GM21737 (cell line): ENCODE results near the gene TUFT1.
"Not testable (repeated sequence)": the region's sequence is repeated elsewhere in the genome, so short reads cannot be mapped to it uniquely, and the experiment has no call there.

Experiments
- ATAC-seq: cut with Tn5 transposase; IDR thresholded peaks from one replicate; pipeline ENCODE4 v1.9.1; 2021; ENCODE audit warnings: mild to moderate bottlenecking, moderate library complexity; ENCODE audit not compliant: unreplicated experiment

Gene TUFT1

DNA sequence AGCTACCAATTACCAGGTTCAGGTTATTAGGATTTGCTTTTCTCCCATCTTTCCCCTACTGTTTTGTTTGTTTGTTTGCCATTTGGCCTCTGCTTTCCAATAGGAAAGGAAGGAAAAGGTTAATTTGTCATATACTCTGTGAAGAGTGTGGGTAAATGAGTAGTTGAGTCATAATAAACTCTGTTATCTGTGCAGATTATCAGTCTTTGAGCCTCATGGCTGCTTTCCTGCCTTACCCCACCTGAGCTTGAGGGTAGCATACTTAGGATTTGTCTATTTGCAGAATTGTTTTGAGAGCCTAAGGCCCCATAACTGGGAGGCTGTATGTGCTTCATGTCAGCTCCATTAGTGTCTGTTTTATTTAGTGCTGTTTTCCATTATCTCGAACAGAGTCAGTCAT lies 38.8 kb downstream of the TUFT1 start:
- no peak for ATAC-seq

DNA sequence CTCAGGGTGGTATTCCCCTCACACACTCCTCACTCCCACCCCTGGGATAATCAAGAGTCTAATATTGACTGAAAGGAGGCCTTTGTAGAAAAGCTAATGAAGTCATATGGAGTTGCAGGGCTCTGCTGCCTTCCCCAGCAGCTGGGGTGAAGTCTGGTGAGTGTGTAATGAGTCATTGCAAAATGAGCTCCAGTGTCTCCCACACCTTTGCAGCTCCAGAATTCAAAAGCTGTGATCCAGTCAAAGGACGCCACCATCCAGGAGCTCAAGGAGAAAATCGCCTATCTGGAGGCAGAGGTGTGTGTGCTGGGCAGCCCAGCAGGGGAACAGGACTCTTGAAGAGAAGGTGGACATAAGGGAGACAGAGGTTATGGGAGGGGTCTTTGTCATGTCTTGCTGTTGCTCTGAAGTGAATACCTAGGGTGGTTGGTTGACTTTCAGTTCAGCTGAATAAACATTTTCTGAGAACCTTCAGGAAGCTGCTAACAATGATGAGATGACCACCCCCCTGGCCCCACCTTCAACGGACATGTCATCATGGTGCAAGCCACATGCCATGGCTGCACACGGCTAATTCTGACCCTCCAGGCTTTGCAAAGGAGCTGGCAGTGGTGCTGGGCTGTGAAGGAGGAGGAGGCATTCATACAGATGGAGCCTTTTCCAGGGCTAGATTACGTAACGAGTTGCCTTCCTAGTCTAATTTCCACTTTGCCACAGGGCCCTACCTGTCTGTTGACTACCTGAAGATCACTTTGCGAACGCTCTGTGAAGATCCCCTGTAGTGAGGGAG lies 39.5 kb downstream of the TUFT1 start:
- ATAC-seq: no peak

DNA sequence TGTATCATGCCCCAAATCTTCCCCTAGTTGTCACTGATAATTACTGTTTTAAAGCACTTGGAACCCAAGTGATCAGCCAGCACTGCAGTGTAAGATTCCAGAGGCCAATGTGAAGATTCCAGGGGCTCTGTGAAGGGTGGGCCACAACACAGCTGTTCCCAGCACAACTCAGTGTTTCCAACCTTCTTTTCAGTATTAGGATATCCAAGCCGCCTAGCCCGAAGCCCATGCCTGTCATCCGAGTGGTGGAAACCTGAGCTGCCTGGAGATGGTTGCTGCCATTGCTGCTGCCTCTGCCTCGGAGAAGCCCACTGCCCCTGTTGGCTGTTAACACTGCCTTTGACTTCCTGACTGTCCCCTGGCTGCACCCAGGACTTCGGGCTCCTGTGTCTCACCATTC lies 41.3 kb downstream of the TUFT1 start:
- ATAC-seq: no peak

DNA sequence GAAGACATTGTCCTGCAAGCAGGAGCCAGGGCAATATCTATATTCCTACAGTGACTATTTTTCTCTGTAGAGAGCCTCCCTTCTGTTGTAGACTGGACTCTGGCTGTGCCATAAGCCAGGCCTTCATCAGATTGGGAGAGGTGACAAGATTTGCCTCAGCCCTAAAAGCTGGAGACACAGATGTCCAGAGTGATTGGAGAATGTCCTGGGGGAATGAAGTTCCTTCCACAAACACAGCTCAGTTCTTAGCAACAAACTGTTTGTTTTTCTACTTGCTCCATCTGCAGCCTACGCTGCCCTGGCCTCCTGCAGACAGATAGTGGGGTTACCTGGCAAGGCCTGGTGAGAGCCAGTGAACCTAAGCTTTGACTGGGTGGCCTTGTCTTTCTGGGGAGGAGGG lies 41.8 kb downstream of the TUFT1 start:
- ATAC-seq: no peak

DNA sequence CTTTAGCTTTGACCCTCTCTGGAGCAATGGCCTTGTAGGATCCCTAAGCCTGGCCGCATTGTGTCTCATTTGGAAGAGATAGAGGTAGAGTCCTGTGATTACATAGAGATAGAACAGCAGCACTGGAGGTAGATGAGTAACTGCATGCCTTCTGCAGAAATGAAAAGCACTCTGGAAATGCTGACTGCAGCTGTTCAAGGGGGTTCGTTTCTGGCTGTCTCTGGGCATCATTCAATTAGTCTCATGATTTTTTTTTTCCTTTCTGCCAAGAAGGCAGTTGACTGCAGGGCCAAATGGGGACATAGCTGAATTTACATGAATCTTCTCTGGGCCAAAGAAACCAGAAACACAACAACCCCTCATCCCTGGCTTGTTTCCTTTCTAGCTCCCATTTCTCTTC lies 43.7 kb downstream of the TUFT1 start:
- no peak for ATAC-seq

DNA sequence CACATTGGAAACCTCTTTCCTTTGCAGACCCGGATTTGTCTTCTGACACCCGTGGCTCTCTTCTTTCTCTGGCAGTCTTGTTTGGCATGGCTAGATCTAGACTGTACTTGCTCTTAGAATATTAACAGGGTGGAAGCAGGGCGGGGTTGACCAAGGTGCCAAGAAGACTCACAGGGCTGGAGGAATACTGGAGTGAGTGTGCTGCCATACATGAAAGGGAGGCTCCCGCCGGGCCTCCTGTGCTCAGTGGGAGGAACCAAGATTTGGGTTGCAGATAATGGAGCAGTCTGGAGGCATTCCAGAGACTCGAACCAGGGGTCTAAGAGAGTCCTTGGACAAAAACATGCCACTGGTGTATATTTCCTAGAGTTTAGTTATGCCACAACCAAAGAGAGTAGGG lies 44.2 kb downstream of the TUFT1 start:
- no peak for ATAC-seq

DNA sequence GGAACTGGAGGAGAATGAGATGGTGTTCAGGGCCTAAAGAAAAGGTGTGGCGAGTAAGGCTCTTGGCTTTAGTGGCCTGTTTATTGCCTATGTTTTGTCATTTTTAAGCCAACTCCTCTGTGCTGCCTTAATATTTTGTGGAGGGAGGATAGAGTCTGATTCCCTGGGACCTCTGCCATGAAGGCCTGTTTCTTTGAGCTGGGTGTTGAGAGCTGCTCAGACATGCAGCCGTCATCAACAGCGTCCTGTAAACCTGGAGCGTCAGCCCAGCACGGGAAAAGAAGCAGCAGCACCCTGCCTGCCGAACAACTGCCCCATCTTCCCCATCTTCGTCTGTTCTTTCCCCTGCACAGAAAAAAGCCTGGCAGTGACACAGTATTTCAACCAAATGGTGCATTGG lies 44.7 kb downstream of the TUFT1 start:
- no peak for ATAC-seq

DNA sequence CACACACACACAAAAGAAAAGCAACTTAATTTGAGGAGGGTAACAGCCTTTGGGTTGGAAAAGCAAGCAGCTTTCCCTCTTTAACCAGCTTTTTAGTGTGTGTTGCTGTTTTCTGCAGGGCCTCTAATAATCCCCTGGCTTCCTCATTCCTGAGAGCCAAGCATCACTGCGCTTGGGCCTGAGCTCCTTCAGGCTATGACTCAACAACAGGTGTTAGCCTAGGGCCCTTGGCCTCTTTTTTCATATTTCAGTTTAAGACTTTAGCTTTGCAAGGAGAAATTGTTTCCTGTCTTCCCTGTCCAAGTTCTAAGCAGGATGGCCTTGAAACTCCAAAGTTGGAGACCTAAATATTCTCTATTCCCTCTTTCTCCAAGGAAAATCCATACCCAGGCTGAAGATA lies 45.5 kb downstream of the TUFT1 start:
- ATAC-seq: no peak

DNA sequence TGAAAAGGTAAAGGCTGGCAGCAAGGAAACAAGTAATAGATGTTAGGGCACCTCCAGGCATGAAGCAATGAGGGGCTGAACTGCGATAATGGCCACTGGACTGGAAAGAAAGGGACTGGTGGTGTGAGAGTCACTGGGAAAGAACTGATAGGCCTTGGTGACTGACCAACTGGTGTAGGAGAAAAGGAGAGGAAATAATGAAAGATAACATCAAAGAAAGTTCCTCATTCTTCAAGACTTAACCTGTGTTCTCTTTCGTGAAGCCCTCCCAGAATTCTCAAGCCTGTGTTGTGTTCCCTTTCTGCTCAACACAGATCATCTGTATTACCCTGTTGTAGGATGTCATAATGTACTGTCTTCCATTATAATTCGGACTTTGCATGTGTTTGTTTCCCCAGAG lies 50.9 kb downstream of the TUFT1 start:
- ATAC-seq: no peak

DNA sequence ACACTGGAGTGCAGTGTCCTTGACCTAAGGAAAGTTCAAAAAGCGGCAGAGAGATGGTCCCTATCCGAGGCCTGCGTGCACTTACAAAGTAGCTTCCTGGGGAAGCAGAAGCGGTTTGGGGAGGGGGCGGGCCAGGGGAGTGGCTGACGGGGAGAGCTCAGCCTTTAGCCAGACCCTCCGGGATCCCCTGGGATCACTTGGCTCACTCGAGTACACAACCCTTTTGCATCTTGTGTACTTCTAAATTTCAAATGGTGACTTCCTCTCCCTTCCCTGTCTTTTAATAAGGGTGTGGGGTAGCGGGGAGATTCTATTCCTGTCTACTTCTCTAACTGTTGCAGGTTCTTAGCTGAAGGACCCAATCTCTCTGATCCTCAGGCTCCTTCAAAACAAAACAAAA lies 53.6 kb downstream of the TUFT1 start:
- ATAC-seq: no peak

DNA sequence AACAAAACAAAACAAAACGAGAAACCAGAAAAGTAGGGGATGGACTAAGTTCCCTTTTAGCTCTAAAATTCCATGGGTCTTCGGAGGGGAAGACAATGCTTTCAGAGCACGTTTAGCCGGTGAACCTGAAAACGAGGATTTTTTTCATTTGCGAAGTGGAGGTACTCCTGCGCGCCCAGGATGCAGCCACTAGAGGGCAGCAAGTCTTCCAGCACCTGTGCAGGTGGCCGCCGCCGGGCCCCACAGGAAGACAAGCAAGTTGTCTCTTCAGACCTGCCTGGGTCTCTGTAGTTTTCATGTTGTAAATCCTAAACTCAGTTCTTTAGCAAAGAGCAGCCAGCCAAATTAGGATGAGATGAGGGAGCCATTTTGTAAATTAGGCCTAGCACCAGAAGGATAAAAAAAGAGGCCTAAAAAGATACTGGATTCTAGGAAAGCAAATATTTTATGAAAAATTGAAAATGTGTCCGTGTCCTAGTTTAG lies 54.1 kb downstream of the TUFT1 start:
- no peak for ATAC-seq

DNA sequence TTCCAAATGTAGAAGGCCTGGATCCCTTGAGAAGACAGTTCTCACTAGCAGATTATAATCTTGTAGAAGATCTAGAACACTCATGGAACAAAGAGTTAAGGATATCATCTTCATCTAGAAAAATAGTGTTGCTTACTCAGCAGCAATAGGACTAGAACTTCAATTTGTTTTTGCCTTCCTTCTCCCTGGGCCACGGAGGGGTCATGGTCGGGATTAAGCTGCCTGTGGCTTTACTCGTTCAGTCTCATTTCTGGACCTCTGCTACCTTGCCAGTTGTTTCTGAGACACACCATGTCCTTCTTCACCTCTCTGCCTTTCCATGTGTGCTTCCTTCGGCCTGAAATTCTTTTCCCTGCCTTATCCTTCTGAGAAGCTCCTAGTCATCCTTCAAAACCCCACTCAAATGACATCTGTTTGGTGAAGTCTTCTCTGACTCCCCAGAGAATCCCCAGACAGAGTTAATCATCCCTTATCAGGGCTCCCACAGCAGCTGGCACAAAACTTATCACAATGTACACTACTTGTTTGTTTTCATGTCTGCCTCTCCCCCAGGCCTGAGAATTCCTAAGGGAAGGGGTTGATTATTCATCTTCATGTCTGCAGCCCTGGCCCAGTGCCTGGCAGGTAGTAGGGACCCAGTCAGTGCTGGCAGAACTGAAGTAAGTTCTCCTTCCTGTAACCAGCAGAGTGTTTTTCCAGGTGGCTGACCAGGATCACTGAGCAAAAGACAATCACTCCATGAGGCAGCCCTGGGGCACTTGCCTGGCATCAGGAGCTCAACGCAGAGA lies 56.3 kb downstream of the TUFT1 start:
- ATAC-seq: no peak

DNA sequence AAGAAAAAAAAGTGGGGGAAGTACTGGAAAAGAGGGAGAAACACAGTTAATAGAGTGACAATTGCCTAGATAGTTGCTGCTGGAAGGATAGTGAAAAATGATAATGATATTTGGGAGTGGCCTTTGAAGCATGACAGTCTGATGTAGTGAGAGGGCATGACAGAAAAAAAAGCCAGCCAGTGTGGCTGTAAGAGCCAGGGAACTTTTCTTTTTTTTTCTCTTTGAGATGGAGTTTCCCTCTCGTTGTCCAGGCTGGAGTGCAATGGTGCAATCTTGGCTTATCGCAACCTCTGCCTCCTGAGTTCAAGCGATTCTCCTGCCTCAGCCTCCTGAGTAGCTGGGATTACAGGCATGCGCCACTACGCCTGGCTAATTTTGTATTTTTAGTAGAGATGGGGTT lies 62.4 kb downstream of the TUFT1 start:
- ATAC-seq: not testable (repeated sequence)

DNA sequence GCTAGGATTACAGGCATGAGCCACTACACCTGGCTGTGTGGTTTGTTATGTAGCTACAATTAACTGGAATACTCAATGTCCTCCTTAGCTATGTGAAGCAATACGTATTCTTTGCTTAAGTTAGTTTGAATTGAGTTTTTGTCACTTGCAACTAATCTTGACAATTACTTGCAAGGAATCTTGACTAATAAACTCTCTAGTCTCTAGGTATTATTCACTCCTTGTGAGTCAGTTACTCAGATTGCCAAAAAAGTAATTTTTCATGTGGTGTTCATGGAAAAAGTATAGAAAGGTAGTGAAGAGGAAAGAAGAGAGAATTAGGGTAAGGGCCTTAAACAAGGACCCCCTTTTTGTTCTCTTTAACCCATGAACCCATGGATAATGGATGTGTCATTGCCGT lies 64.2 kb downstream of the TUFT1 start:
- ATAC-seq: no peak

DNA sequence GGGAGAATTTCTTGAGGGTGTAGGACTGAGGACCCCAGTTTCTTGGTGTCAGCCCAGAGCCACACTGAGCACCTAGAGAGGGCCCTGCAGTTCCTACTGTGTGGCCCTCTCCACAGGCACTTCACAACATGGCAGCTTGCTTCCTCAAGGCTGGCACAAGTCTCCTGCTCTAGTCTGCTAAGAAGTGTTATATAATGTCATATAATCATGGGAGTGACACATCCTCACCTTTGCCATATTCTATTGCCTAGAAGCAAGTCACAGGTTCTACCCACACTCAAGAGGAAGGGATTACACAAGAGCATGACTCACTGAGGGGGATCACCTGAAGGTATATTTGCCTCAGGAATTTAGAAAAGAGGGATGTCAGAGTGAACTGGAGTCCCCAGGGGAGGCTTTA lies 66.3 kb downstream of the TUFT1 start:
- ATAC-seq: no peak

DNA sequence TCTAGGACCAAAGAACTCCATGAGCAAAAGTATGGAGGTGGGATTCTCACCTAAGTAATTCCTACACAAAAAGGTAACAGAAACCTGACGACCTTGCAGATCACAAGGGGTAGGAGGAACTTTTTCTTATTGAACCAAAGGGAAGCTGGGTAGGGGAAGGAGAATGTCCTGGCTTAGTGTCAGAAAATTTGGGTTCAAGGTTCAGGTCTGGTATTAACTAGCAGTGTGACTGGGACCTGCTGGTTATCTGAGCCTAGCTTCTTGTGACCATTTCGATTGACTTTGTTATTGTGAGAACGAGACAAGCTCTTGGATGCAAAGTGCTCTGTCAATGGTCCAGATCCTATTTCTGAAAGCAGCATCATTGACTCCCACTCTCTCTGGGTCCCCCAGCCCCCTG lies 66.7 kb downstream of the TUFT1 start:
- no peak for ATAC-seq

DNA sequence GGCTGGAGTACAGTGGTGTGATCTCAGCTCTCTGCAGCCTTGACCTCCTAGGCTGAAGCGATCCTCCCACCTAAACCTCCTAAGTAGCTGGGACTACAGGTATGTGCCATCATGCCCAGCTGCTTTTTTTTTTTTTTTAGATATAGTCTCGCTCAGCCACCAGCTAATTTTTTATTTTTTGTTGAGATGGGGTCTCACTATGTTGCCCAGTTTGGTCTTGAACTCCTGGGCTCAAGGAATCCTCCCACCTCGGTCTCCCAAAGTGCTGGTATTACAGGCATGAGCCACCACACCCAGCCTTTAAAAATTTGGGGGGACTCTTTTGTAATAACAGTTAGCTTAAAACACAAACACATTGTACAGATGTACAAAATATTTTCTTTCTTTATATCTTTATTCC lies 70.0 kb downstream of the TUFT1 start:
- no peak for ATAC-seq

DNA sequence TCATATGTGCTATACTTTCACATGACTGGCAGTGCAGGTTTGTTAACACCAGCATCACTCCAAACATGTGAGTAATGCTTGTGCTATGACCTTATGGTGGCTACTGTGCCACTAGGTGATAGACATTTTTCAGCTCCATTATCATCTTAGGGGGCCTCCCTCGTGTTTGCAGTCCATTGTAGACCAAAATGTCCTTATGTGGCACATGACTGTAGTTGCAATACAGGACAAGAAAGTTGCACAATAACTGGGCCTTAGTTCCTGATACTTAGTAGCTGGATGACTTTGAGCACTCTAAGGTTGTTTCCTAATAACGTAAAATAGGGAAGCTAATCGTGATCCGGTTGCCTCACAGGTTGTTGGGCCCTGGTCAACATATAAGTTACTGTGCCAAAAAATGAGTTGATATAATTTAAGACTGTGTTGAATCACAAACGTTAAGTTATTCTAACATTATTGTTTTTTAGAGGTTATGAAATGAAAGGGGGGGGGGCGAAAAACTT lies 71.2 kb downstream of the TUFT1 start:
- ATAC-seq: no peak

DNA sequence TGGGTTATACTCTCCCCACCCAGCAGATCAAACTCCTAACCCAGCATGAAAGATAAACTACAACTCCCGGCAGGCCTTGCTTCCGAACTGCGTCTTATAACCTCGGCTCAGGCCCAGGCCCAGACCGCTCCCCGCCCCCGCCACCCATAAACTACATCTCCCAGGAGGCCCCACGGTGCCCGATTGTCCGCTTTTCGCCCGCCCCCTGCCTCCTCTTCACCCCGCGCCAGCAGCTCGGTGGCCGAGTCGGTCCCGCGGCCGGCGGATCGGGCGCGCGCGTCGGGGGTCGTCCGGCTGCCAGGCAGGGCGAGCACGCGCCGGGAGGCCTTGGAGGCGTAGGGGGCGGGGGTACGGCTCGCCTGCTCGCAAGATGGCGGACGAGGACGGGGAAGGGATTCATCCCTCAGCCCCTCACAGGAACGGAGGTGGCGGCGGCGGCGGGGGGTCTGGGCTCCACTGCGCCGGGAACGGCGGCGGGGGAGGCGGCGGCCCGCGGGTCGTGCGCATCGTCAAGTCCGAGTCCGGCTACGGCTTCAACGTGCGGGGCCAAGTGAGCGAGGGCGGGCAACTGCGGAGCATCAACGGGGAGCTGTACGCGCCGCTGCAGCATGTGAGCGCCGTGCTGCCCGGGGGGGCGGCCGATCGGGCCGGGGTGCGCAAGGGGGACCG lies 71.9 kb downstream of the TUFT1 start, which contains the start of gene SNX27:
TSS of gene SNX27 (plus strand) at position 219 of the 669 bp plus-strand sequence. CDS start at position 371, 152 bp downstream.
- ATAC-seq: peak; percentile 89

DNA sequence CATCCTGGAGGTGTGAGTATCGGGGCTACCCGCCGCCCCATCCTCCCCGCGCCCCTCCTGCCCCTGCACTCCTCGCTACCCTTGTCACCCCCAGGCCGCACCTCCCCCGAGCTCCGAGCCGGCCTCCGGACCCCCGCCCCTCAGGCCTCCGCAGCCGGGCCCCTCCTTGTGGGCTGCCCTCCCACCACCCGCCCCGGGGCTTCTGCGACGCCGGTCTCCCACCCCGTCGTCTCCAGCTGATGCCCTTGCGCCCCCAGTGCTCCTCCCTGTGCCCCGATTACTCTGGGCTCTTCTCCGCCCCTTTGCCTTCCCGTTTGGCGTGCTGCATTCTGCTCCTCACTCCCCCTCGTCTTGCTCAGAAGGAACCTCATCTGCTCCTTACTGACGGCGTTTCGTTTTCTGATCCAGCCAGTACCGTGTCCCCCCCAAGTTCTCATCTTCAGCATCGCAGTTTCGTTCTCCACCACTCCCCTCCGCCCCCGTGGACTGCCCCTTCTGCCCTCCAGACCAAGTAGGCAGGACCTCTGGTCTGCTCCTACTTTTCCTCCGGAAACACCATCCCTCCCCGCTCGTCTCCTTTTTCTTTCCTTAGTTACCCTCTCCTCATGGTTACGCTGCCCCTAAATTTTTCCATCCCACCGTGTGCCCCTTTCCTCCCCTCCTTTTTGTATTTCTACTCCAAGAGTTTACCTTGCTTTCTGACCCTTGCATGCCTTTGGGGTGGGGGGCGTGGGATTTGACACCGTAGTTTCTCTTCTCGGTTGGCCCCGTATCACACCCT lies 72.6 kb downstream of the TUFT1 start:
- ATAC-seq: peak; percentile 20
